ENCODE data around the gene OOSP2.
A peak's percentile ranks its signal among the peaks of the same experiment; 100 is the strongest.
"Not testable (repeated sequence)": the region's sequence is repeated elsewhere in the genome, so short reads cannot be mapped to it uniquely, and the experiment has no call there.

OOSP2 gene, protein sequence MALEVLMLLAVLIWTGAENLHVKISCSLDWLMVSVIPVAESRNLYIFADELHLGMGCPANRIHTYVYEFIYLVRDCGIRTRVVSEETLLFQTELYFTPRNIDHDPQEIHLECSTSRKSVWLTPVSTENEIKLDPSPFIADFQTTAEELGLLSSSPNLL

DNA sequence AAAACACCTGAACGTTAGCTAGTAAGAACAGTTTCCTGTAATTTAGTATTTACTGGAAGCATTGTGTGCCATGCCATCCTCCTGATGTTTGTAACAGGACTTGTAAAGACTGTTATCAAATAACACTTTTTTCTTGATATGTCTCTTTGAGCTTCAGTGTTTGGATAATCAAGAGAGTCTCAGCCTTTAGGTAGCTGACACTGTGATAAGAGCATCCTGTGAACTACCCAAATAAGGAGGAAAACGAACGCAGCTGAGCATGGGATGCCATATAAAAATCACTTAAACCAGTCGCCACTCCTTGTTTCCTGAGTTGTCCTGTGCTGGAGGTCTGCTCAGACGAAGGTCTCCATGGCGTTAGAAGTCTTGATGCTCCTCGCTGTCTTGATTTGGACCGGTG lies at the start of gene OOSP2:
TSS of gene OOSP2 (plus strand) at position 301 of the 400 bp plus-strand sequence. CDS start at position 352, 51 bp downstream.
- DNase-seq (ENCODE audit: low read depth, low spot score): no peak

DNA sequence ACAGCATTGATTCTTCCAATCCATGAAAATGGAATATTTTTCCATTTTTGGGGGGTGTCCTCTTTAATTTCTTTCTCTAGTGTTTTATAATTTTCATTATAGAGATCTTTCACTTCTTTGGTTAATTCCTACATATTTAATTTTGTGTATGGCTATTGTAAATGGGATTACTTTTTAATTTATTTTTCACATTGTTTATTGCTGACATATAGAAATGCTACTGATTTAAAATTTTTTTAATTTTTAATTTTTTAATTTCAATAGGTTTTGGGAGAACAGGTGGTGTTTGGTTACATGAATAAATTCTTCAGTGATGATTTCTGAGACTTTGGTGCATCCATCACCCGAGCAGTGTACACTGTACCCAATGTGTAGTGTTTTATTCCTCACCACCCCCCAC lies 49.8 kb upstream of the OOSP2 start:
- no peak for DNase-seq (ENCODE audit: low read depth, low spot score)

DNA sequence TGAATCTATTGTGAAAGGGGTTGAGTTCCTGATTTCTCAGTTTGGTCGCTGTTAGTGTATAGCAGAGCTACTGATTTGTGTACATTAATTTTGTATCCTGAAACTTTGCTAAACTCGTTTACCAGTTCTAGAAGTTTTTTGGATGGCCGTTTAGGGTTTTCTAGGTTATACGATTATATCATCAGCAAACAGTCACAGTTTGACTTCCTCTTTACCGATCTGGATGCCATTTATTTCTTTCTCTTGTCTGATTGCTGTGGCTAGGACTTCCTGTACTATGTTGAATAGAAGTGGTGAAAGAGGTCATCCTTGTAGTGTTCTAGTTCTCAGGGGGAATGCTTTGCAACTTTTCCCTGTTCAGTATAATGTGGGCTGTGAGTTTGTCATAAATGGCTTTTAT lies 47.8 kb upstream of the OOSP2 start:
- no peak for DNase-seq (ENCODE audit: low read depth, low spot score)

DNA sequence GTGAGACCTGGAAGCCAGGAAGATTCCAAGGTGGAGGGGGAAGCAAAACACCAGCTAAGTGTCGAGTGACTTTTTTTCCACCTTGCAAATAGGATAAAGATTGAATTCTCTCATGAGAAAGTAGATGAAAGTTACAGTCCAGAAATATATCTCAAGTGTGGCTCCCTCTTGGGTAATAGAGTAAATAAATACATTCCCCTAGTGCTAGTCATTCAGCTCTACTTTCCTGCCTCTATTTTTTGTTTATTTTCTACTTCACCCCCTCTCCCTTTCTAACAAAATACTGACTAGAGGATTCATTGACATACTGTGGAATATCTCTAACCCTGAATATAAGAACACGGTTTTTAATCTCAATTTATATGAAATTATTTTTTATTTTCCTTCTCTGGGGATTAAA lies 42.4 kb upstream of the OOSP2 start:
- DNase-seq (ENCODE audit: low read depth, low spot score): no peak

DNA sequence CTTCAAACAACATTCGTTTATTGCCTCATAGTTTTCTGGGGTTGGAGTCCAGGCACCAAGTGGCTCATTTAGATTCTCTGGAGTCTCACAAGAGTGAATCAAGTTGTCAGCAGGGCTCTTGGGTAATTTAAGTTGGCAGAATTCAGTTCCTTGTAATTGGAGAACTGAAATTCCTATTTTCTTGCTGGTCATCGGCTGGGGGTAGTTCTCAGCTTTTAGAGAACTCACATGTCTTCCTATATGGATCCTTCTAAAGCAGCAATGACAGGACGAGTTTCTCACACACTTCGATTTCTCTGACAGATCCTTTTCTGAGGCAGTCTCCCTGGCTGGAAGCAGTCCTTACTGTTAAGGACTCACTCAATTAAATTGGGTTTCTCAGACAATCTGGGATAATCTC lies 40.5 kb upstream of the OOSP2 start:
- DNase-seq (ENCODE audit: low read depth, low spot score): no peak

DNA sequence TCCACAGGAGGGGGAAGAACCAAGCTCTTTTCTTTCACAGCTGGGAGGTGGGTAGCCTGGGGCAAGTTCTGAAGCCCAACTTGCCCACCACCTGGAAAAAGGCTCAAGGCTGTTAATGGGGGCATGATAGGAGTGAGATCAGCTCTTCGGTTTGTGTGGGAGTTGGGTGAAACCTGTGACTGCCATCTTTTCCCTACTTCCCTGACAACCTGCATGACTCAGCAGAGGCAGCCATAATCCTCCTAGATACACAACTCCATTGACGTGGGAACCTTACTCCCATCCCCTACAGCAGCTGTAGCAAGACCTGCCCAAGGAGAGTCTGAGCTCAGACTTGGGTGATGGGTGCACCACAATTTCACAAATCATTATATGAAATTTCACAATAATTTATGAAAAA lies 36.5 kb upstream of the OOSP2 start:
- DNase-seq (ENCODE audit: low read depth, low spot score): peak; percentile 40

DNA sequence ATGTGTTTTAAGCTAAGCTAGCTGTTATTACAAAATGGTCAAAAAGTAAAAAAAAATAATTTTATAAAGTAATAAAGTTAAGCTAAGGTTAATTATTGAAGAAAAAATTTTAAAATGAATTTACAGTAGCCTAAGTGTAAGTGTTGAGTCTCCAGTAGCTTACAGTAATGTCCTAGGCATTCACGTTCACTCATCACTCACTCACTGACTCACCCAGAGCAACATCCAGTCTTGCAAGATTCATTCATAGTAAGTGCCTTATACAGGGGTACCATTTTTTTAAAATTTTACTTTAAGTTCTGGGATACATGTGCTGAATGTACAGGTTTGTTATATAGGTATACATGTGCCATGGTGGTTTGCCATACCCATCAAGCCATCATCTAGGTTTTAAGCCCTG lies 34.8 kb upstream of the OOSP2 start:
- DNase-seq (ENCODE audit: low read depth, low spot score): no peak

DNA sequence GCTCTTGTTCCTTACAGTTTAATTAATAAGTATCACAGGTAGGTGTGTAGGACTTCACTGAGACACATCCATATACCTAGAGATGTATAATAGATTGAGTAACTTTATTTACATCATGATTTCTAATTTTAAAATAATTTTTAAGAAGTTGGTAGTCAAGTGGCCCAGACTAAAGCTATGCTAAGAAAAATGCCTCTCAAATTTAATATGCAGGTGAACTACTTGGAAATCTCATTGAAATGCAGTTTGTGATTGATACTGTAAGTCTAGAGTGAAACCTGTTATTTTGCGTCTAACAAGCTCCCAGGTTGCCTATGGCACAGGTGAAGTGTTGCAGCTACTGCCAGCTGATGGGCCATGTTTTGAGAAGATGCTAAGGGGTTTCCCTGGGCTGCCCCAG lies 23.3 kb upstream of the OOSP2 start, which contains the start of gene OOSP4B:
TSS of gene OOSP4B (plus strand) at position 301 of the 400 bp plus-strand sequence.
- DNase-seq (ENCODE audit: low read depth, low spot score): no peak

DNA sequence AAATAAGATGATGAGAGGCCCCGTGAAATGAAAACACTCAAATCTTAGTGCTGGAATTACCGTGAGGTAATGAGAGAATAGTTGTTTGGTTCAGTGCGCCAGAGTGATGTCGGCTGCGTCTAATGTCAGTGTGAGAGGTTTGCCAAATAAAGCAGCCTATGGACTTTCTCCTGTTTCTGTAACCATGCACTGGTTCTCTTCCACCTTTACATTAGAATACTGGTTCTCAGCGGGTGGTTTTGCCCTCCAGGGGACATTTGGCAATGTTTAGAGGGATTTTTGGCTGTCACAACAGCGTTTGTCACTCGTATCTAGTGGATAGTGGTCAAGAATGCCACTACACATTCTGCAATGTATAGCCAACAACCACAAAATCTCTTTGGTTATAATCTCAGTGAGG lies 22.2 kb upstream of the OOSP2 start:
- DNase-seq (ENCODE audit: low read depth, low spot score): peak; percentile 74

DNA sequence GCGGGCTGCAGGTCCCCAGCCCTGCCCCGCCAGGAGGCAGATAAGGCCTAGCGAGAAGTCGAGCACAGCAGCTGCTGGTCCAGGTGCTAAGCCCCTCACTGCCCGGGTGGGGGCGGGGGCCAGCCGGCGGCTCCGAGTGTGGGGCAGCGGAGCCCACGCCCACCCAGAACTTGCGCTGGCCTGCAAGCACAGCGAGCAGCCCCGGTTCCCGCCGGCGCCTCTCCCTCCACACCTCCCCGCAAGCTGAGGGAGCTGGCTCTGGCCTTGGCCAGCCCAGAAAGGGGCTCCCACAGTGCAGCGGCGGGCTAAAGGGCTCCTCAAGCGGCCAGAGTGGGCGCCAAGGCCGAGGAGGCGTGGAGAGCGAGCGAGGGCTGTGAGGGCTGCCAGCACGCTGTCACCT lies 19.8 kb upstream of the OOSP2 start:
- DNase-seq (ENCODE audit: low read depth, low spot score): not testable (repeated sequence)

DNA sequence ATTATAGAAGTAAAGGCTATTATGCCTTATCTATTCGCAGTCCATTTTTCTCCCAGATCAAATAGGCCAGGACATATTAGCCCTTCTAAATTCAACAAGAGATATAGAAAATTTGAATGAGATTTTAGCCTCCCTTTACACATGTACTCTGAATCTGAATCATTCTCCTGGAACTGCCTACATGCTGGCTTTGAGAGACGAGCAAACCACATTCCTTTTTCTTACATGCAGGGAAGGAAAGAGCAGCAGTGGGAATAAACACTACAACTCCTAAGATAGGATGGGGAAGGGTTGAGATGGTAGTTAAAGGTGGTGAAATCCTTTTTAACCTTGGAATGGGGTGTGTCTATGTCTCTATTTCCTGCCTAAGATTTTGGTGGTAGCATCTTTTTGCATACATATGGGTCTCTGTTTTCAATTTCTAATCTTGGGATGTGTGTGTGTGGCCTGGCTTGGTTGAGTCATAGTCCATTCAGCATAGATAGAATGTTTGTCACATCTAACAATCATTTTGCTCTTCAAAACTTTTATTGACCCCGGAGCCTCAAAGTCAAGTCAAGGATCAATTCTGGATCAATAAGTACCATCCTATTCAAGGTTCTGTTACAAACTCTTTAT lies 11.1 kb upstream of the OOSP2 start:
- DNase-seq (ENCODE audit: low read depth, low spot score): no peak

DNA sequence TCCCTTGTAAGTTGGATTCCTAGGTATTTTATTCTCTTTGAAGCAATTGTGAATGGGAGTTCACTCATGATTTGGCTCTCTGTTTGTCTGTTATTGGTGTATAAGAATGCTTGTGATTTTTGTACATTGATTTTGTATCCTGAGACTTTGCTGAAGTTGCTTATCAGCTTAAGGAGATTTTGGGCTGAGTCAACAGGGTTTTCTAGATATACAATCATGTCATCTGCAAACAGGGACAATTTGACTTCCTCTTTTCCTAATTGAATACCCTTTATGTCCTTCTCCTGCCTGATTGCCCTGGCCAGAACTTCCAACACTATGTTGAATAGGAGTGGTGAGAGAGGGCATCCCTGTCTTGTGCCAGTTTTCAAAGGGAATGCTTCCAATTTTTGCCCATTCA lies 10.2 kb downstream of the OOSP2 start:
- DNase-seq (ENCODE audit: low read depth, low spot score): not testable (repeated sequence)

DNA sequence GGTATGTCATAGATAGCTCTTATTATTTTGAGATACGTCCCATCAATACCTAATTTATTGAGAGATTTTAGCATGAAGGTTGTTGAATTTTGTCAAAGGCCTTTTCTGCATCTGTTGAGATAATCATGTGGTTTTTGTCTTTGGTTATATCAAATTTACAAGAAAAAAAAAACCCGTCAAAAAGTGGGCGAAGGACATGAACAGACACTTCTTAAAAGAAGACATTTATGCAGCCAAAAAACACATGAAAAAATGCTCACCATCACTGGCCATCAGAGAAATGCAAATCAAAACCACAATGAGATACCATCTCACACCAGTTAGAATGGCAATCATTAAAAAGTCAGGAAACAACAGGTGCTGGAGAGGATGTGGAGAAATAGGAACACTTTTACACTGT lies 10.6 kb downstream of the OOSP2 start:
- DNase-seq (ENCODE audit: low read depth, low spot score): not testable (repeated sequence)

DNA sequence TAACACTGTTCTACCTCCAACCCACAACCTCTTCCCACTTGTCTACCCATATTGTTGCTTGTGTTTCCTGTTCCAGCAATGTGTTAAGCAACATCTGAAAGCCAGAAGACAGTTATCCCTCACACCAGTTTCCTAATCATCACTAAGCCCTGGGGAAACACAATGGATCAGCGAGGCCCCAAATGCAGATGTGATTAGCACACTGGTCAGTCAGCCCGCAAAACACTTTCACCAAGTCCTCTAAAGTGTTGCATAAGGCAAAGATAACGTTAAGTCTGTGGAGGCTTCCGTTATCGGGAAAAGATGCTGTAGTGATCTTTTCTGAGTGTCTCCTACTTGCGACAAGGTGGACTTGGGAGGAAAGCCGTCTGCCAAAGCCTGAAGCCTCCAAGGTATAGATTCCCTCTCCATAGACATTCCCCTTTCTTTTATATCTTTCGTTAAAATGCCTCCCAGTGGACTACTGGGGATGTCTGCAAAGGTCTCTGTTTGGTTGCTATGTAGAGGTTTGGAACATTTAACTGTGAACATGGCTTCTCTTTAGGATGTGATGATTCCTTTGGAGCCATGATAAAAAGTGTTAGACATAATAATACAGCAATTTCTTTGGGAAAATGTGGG lies 16.2 kb downstream of the OOSP2 start, which contains the start of gene MS4A3:
TSS of gene MS4A3 (plus strand) at position 317 of the 621 bp plus-strand sequence. CDS start 4,496 bp downstream, outside the sequence.
- no peak for DNase-seq (ENCODE audit: low read depth, low spot score)

DNA sequence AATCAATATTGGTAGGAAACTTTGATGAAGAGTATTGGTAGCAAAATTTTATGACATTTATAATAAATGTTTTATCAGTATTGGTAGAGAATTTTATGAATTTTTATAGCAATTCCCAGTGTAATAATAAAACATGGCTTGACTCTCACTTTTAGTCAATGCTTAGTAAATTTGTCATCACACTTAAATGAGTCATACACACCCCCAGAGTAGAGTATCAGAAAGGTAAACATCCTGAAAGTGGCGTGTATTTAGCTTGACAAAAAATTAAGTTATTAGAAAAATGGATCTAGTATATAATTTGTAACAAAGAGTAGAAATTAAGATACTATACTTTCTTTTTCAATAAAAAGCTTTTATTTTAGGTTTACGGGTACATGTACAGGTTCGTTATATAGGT lies 18.8 kb downstream of the OOSP2 start:
- no peak for DNase-seq (ENCODE audit: low read depth, low spot score)

DNA sequence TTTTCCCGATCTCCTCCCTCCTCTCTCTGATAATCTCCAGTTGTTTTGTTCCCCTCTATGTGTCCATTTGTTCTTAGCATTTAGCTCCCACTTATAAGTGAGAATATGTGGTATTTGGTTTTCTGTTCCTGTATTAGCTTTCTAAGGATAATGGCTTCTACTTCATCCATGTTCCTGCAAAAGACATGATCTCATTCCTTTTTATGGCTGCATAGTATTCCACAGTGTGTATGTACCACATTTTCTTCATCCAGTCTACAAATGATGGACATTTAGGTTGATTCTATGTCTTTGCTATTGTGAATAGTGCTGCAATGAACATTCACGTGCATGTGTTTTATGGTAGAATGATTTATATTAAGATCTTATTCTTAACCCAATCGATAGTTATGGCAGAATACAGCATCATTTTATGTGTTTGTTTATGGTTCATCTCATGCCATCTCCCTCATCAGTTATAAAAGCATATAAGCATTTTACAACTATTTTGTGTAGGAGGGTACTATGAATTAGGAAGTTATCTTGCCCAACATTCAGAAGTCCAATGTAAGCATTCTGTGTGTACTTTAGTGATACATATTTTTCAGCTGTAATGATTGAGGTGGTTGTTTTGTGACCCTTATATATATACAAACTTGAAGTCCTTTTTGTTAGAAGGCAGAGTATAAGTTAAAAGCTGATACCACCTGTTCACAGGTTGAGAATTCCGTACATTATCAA lies 19.5 kb downstream of the OOSP2 start:
- no peak for DNase-seq (ENCODE audit: low read depth, low spot score)

DNA sequence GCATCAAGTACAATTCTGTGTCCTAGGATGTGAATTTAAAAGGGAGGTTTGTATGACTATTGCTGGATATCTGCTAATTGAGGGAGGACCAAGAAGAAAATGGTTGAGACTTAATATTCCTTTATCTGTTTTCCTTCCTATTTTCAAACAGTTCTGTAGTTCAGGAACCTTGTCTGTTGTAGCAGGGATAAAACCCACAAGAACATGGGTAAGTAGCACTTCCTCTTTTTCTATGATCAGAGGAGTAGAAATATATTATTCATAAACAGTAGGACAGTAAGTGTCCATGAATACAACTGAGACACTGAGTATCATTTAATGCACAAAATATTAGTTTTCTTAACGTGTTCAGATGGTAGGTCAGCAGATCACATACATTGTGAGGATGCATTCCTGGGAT lies 23.9 kb downstream of the OOSP2 start:
- no peak for DNase-seq (ENCODE audit: low read depth, low spot score)

DNA sequence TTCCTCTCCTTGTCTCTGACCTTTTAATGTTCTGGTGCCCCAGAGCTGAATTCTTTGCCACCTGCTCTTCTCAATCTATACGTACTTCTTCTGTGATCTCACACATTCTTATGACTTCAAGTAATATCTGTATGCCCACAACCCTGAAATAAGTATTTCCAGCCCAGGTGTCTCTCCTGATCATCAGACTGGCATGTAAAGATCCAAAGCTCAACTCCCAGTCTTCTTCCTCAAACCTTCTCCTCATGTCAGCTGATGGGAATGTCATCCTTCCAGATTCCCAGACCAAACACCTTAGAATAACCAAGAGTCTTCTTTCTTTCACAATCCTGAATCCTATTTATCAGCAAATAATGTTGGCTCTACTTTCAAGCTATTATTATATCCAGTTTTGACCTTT lies 25.6 kb downstream of the OOSP2 start:
- DNase-seq (ENCODE audit: low read depth, low spot score): no peak

DNA sequence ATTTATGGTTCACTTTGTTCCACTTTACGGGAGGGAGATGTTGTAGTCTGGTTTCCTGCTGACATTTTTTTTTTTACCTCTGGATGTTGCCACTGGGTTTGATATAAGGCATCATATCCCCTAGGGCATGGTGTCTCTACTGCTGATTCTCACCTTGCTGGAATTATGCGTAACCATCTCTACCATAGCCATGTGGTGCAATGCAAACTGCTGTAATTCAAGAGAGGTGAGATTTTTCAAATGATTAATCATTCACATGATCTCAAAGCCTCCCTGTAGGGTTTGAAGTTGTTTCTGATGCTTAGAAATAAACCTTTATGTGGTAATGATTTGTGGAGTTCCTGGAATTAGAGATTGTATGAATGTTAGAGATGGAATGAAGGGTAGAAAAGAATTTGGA lies 29.2 kb downstream of the OOSP2 start:
- DNase-seq (ENCODE audit: low read depth, low spot score): no peak

DNA sequence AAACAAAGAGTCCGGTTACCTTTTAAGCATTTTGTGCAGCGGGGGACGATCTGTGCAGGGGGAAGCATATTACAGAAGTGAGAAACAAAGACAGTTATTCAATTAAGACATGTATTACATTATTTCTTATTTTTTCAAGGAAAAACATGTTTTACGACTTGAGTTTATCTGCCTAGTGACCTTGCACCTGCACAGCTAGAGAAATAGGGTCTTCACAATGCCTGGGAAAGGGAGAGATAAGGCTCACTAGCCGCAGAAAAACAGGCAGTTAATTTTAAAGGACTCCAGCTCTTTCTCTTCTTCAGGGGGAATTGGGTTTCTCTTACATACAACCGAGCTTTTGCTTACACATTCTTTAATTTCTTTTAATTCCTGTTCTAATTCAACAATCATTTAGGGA lies 31.4 kb downstream of the OOSP2 start:
- not testable (repeated sequence) for DNase-seq (ENCODE audit: low read depth, low spot score)

DNA sequence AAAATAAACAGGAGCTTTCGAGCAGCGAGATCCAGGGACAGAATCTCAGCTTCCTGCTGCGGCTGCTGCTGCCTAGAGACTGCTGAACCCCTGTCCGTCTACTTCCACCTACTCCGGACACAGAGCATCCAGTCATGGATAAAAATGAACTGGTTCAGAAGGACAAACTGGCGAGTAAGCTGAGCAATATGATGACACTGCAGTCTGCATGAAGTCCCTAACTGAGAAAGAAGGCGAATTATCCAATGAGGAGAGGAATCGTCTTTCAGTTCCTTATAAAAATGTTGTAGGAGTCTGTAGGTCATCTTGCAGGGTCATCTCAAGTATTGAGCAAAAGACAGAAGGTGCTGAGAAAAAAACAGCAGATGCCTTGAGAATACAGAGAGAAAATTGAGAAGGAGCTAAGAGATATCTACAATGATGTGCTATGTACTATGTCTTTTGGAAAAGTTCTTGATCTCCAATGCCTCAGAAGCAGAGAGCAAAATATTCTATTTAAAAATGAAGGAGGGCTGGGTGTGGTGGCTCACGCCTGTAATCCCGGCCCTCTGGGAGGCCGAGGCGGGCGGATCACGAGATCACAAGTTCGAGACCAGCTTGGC lies 37.1 kb downstream of the OOSP2 start:
- DNase-seq (ENCODE audit: low read depth, low spot score): no peak

DNA sequence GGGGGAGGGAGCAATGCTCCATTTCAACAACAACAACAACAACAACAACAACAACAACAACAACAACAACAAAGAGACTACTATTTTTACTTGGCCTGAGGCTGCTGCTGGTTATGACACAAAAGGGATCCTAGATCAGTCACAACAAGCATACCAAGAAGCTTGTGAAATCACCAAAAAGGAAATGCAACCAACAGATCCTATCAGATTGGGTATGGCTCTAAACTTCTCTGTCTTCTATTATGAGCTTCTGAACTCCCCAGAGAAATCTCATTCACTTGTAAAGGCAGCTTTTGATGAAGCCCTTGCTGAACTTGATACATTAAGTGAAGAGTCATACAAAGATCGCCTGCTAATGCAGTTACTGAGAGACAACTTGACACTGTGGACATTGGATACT lies 37.8 kb downstream of the OOSP2 start:
- no peak for DNase-seq (ENCODE audit: low read depth, low spot score)

Data from ELF-1 (cell line).